ENCODE measurements around the gene PCDHGB2.

The PCDHGB2 gene

DNA sequence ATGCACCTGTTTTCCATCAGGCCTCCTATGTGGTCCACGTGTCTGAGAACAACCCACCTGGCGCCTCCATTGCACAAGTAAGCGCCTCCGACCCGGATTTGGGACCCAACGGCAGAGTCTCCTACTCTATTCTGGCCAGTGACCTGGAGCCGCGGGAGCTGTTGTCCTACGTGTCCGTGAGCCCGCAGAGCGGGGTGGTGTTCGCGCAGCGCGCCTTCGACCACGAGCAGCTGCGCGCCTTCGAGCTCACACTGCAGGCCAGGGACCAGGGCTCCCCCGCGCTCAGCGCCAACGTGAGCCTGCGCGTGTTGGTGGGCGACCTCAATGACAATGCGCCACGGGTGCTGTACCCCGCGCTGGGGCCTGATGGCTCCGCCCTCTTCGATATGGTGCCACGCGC is 8.2 kb upstream of the PCDHGB2 start:
- no peak overlapping the region for H3K4me3 Mint-ChIP-seq

DNA sequence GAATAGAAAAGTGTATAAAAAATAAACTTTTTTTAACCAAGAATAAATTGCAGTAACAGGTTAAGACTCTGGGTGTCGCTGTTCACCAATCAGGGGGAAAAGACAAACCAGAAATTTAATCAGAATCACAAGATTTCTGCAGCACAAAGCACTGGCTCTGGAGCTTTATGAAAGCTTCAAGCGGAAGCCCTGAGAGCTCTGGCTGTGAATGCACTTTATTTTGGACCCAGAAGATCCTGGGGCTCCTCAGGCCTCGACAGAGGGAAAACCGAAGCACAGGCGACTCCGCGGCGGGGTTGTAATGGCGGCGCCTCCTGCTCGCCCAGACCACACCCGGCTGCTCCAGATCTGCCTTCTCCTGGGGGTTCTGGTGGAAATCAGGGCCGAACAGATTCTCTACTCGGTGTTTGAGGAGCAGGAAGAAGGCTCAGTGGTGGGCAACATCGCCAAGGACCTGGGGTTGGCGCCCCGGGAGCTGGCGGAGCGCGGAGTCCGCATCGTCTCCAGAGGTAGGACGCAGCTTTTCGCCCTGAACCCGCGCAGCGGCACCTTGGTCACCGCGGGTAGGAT is 4.8 kb upstream of the PCDHGB2 start, which contains the start of gene PCDHGA4:
PCDHGA4 (plus strand) TSS at position 122 of the 570 bp plus-strand sequence; CDS start at position 209, 87 bp downstream.
- H3K27me3 Mint-ChIP-seq (ENCODE audit: low read depth): peaks cover 4% of the 10 kb centered on the region
- TF ChIP-seq, protein P1, sequence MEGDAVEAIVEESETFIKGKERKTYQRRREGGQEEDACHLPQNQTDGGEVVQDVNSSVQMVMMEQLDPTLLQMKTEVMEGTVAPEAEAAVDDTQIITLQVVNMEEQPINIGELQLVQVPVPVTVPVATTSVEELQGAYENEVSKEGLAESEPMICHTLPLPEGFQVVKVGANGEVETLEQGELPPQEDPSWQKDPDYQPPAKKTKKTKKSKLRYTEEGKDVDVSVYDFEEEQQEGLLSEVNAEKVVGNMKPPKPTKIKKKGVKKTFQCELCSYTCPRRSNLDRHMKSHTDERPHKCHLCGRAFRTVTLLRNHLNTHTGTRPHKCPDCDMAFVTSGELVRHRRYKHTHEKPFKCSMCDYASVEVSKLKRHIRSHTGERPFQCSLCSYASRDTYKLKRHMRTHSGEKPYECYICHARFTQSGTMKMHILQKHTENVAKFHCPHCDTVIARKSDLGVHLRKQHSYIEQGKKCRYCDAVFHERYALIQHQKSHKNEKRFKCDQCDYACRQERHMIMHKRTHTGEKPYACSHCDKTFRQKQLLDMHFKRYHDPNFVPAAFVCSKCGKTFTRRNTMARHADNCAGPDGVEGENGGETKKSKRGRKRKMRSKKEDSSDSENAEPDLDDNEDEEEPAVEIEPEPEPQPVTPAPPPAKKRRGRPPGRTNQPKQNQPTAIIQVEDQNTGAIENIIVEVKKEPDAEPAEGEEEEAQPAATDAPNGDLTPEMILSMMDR (IDR thresholded peaks at IDR 0.05; ENCODE audit: unreplicated experiment in 3 of 3): no peak
- no peak within 1 kb of the TSS for H3K27ac Mint-ChIP-seq
- no peak within 1 kb of the TSS for H3K4me3 Mint-ChIP-seq
- peaks cover 52% of the 10 kb centered on the region for H3K9me3 Mint-ChIP-seq
- H3K36me3 Mint-ChIP-seq (ENCODE audit: low read depth): peaks cover 37% of the 10 kb centered on the region
- no peaks in the 10 kb centered on the region for H3K4me1 Mint-ChIP-seq

More for the DNA sequence above, 8.2 kb upstream of the PCDHGB2 start:
- Mint-ChIP-seq H3K27ac (no peak overlapping the region), H3K27me3 (ENCODE audit: low read depth) (peaks cover 2% of the 10 kb centered on the region), H3K36me3 (ENCODE audit: low read depth) (peaks cover 35% of the 10 kb centered on the region), H3K9me3 (peaks cover 58% of the 10 kb centered on the region), H3K4me1 (no peaks in the 10 kb centered on the region)
- TF ChIP-seq, protein P1 (IDR thresholded peaks at IDR 0.05; ENCODE audit: unreplicated experiment in 3 of 3): no peak

DNA sequence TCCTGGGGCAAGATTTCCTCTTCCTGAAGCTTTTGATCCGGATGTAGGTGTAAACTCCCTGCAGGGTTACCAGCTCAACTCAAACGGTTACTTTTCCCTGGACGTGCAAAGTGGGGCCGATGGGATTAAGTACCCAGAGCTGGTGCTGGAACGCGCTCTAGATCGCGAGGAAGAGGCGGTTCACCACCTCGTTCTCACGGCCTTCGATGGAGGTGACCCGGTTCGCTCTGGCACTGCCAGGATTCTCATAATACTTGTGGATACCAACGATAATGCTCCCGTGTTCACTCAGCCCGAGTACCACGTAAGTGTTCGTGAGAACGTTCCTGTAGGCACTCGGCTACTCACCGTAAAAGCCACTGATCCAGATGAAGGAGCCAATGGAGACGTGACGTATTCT is 4.2 kb upstream of the PCDHGB2 start:
- Mint-ChIP-seq H3K4me1 (no peaks in the 10 kb centered on the region), H3K36me3 (ENCODE audit: low read depth) (peaks cover 35% of the 10 kb centered on the region), H3K4me3 (no peak overlapping the region), H3K27me3 (ENCODE audit: low read depth) (peaks cover 4% of the 10 kb centered on the region), H3K9me3 (peaks cover 54% of the 10 kb centered on the region), H3K27ac (no peak overlapping the region)
- TF ChIP-seq, protein P1 (IDR thresholded peaks at IDR 0.05; ENCODE audit: unreplicated experiment in 3 of 3): no peak

DNA sequence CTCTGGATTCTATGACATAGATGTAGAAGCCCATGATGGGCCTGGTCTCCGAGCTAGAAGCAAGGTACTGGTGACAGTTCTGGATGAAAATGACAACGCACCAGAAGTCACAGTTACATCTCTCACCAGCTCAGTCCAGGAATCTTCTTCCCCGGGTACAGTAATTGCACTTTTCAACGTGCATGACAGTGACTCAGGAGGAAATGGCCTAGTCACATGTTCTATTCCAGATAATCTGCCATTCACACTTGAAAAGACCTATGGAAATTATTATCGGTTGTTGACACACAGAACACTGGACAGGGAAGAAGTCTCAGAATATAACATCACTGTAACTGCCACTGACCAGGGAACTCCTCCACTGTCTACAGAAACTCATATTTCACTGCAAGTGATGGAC is 3.7 kb upstream of the PCDHGB2 start:
- Mint-ChIP-seq H3K36me3 (ENCODE audit: low read depth) (peaks cover 40% of the 10 kb centered on the region), H3K27ac (no peak overlapping the region), H3K27me3 (ENCODE audit: low read depth) (peaks cover 4% of the 10 kb centered on the region), H3K9me3 (peaks cover 58% of the 10 kb centered on the region), H3K4me3 (no peak overlapping the region), H3K4me1 (no peaks in the 10 kb centered on the region)
- TF ChIP-seq, protein P1 (IDR thresholded peaks at IDR 0.05; ENCODE audit: unreplicated experiment in 3 of 3): no peak

DNA sequence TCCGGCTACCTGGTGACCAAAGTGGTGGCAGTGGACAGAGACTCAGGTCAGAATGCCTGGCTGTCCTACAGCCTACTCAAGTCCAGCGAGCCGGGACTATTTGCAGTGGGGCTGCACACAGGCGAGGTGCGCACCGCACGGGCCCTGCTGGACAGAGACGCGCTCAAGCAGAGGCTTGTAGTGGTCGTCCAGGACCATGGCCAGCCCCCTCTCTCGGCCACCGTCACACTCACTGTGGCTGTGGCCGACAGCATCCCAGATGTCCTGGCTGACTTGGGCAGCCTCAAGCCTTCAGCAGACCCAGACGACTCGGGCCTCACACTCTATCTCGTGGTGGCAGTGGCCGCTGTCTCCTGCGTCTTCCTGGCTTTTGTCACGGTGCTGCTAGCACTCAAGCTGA is 2.8 kb upstream of the PCDHGB2 start:
- Mint-ChIP-seq H3K27ac (no peak overlapping the region), H3K4me1 (no peaks in the 10 kb centered on the region), H3K27me3 (ENCODE audit: low read depth) (peaks cover 4% of the 10 kb centered on the region), H3K9me3 (peaks cover 62% of the 10 kb centered on the region), H3K36me3 (ENCODE audit: low read depth) (peaks cover 42% of the 10 kb centered on the region), H3K4me3 (no peak overlapping the region)
- TF ChIP-seq, protein P1 (IDR thresholded peaks at IDR 0.05; ENCODE audit: unreplicated experiment in 3 of 3): no peak

DNA sequence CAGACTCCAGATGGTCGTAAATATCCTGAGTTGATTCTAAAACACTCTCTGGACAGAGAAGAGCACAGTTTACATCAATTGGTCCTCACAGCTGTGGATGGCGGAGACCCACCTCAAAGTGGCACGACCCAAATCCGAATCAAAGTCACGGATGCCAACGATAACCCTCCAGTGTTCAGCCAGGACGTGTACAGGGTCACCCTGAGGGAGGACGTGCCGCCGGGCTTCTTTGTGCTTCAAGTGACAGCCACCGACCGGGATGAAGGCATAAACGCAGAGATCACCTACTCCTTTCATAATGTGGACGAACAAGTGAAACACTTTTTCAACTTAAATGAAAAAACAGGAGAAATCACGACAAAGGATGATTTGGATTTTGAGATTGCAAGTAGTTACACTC is 891 bp downstream of the PCDHGB2 start:
- Mint-ChIP-seq H3K9me3 (peaks cover 74% of the 10 kb centered on the region), H3K27ac (no peak overlapping the region), H3K36me3 (ENCODE audit: low read depth) (peaks cover 44% of the 10 kb centered on the region), H3K4me3 (no peak overlapping the region), H3K27me3 (ENCODE audit: low read depth) (peaks cover 4% of the 10 kb centered on the region), H3K4me1 (no peaks in the 10 kb centered on the region)
- TF ChIP-seq, protein P1 (IDR thresholded peaks at IDR 0.05; ENCODE audit: unreplicated experiment in 3 of 3): no peak

Measured in nephron (organoid).